ENCODE results near the gene VAV2.
A peak's percentile ranks its signal among the peaks of the same experiment; 100 is the strongest.

VAV2 gene

DNA sequence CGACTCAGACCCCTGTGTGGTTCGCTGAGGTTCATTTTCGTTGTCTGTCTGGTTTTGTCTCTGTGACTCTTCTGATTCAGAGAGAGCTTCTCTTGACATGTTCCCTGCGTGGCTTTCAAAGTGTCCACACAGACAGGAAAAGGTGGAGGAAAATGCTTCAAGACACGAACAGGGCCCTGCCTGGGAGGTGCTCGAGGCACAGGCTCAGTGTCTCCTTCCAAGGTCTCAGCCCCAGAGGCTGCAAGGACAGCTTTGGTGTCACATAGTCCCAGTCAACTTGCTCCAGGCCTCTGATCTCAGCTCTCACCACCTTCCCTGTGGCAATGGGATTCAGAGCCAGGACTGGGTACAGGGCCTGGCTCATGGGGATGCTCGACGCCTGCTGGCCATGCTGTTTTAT, 202.3 kb downstream of the VAV2 start:
- Histone ChIP-seq H4K8ac (ENCODE audit: low read depth, low read length) (no peak overlapping the region), H3K27ac (replicated peaks; ENCODE audit: low read length) (no peak overlapping the region), H3K79me1 (ENCODE audit: low read depth, low read length) (peaks cover 4% of the 10 kb centered on the region), H3K9me3 (replicated peaks in 1 of 2; ENCODE audit: control insufficient read depth in 2 of 2, insufficient read depth in 1 of 2, low read depth in 1 of 2, low read length in 2 of 2) (no peaks in the 10 kb centered on the region), H3K4me1 (ENCODE audit: control insufficient read depth in 2 of 2, insufficient read depth in 1 of 2, low read depth in 1 of 2, low read length in 2 of 2) (peaks cover 7 to 8% of the 10 kb centered on the region in 2 donors), H4K91ac (ENCODE audit: low read depth, low read length, poor library complexity) (no peak overlapping the region), H3K4ac (ENCODE audit: low read length) (no peak overlapping the region), H2BK12ac (ENCODE audit: low read length) (no peak overlapping the region), H3K4me3 (ENCODE audit: low read length in 2 of 2) (no peak overlapping the region), H2AK5ac (ENCODE audit: low read depth, low read length) (no peak overlapping the region), H2BK120ac (ENCODE audit: low read depth, low read length) (no peak overlapping the region), H2BK15ac (ENCODE audit: low read length) (no peak overlapping the region), H3K18ac (ENCODE audit: low read length) (no peak overlapping the region), H3K9ac (ENCODE audit: low read depth, low read length, poor library complexity) (no peak overlapping the region), H2BK5ac (ENCODE audit: low read length) (no peak overlapping the region), H3K27me3 (ENCODE audit: control insufficient read depth in 3 of 3, insufficient read depth in 3 of 3, low read depth in 1 of 3, low read length in 3 of 3) (no peaks in the 10 kb centered on the region), H2AFZ (ENCODE audit: low read length) (no peak overlapping the region), H3K23ac (ENCODE audit: low read depth, low read length, poor library complexity) (no peak overlapping the region), H3K36me3 (replicated peaks in 1 of 2; ENCODE audit: control insufficient read depth in 2 of 2, insufficient read depth in 2 of 2, low read length in 2 of 2) (peaks cover 26 to 92% of the 10 kb centered on the region in 2 donors), H3K14ac (ENCODE audit: low read length) (no peak overlapping the region), H3K4me2 (ENCODE audit: insufficient read depth, low read length, poor library complexity, severe bottlenecking) (no peak overlapping the region)
- no CpG with 5 or more reads among the region's 8 CpGs for WGBS, 2 donors (ENCODE audit: extremely low coverage in 2 of 2, insufficient read length in 2 of 2, insufficient replicate concordance in 1 of 2)
- no peak for DNase-seq (ENCODE audit: low spot score)

DNA sequence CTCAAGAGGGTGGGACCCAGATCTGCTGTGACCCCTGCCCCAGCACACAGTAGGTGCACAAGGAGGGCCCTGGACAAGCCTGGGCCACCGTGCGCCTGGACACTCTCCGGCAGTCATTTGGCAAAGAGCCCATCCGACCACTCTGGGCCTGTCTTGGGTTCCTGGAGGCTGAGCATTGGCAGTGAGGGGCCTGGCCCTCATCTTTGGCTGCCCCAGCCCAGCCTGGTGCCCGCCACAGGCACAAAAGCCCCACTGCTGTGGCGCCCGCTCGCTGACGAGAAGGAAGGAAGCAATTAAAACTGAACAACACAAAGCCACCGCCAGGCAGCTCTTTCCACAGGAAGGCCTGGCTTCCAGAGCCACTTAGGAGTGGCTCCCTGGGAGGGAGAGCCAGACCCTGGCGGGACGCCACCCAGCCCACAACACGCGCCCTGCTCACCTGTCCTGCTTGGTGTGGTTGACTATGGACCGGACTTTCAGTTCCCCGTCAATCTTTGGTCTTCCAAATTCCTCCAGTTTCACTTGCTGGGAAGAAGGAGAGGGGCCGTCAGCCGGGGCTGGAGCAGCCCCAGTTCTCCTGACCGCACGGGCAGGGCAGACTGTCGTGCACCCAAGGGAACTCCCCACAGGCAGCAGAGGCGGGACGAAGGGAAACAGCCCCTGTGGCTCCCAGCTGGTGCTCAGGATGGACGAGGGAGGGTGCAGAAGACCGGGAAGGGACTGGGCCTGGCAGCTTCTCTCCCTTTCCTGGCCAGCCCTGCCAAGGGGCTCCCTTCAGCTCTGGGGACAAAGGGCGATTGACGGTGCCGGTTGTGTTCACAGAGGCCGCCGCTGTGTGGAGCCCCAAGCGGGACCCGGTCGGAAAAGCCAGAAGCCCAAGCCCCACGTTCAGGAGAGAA, 203.1 kb downstream of the VAV2 start:
- peaks cover 24 to 92% of the 10 kb centered on the region in 2 donors for H3K36me3 ChIP-seq (replicated peaks in 1 of 2; ENCODE audit: control insufficient read depth in 2 of 2, insufficient read depth in 2 of 2, low read length in 2 of 2)
- no peaks in the 10 kb centered on the region for H3K9me3 ChIP-seq (replicated peaks in 1 of 2; ENCODE audit: control insufficient read depth in 2 of 2, insufficient read depth in 1 of 2, low read depth in 1 of 2, low read length in 2 of 2)
- no peak overlapping the region for H3K27ac ChIP-seq (replicated peaks; ENCODE audit: low read length)
- H2BK15ac ChIP-seq (ENCODE audit: low read length), result no peak overlapping the region
- DNase-seq (ENCODE audit: low spot score), result no peak
- WGBS, 2 donors (ENCODE audit: extremely low coverage in 2 of 2, insufficient read length in 2 of 2, insufficient replicate concordance in 1 of 2), result no CpG with 5 or more reads among the region's 34 CpGs
- H3K14ac ChIP-seq (ENCODE audit: low read length), result no peak overlapping the region
- peak overlapping the region; percentile 39 for H2BK5ac ChIP-seq (ENCODE audit: low read length)
- H4K8ac ChIP-seq (ENCODE audit: low read depth, low read length), result peak overlapping the region; percentile 43
- no peak overlapping the region for H4K91ac ChIP-seq (ENCODE audit: low read depth, low read length, poor library complexity)
- H3K4ac ChIP-seq (ENCODE audit: low read length), result no peak overlapping the region
- no peaks in the 10 kb centered on the region for H3K27me3 ChIP-seq (ENCODE audit: control insufficient read depth in 3 of 3, insufficient read depth in 3 of 3, low read depth in 1 of 3, low read length in 3 of 3)
- peaks cover 4% of the 10 kb centered on the region for H3K79me1 ChIP-seq (ENCODE audit: low read depth, low read length)
- H2BK12ac ChIP-seq (ENCODE audit: low read length), result no peak overlapping the region
- H3K4me2 ChIP-seq (ENCODE audit: insufficient read depth, low read length, poor library complexity, severe bottlenecking), result no peak overlapping the region
- H2BK120ac ChIP-seq (ENCODE audit: low read depth, low read length), result no peak overlapping the region
- no peak overlapping the region for H3K4me3 ChIP-seq (ENCODE audit: low read length in 2 of 2)
- no peak overlapping the region for H3K9ac ChIP-seq (ENCODE audit: low read depth, low read length, poor library complexity)
- no peak overlapping the region for H2AFZ ChIP-seq (ENCODE audit: low read length)
- peak overlapping the region; percentile 38 for H3K18ac ChIP-seq (ENCODE audit: low read length)
- H3K4me1 ChIP-seq (ENCODE audit: control insufficient read depth in 2 of 2, insufficient read depth in 1 of 2, low read depth in 1 of 2, low read length in 2 of 2), result peaks cover 6 to 8% of the 10 kb centered on the region in 2 donors
- H2AK5ac ChIP-seq (ENCODE audit: low read depth, low read length), result no peak overlapping the region
- H3K23ac ChIP-seq (ENCODE audit: low read depth, low read length, poor library complexity), result peak overlapping the region; percentile 20

DNA sequence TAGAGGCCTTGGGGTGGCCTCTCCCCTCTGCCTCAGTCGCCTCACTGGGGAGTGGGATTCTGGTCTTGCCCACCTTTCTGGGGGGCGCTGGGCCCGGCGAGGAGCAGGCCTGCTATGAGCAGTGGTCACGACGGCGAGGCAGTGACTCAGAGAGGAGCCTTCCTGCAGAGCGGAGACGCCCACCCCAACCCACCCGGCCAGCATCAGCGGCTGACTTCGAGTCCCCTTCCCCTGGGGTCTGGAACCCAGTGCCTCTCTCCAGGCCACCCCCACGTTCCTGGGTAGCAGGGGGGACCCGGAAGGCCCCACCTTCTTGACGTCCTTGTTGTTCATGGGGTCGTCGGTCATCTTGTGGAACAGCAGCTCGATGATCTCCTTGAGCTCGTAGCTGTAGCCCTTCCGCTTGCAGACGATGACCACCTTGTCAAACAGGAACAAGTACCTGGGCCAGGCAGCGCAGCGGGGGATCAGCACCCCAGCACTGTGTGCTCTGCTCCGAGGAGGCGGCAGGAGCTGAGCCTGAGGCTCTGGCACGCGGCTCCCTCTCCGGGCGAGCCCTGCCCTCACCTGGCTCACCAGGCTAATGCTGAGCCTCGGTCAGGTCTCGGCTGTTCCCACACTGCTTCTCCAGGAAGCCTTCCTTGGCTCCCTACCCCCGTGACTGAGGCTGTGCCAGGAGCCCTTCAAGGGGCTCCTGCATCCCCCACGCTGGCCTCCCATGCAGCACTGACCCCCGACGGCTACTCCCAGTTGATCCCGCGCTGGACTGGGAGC, 203.9 kb downstream of the VAV2 start:
- peak overlapping the region; percentile 28 for H3K18ac ChIP-seq (ENCODE audit: low read length)
- H3K23ac ChIP-seq (ENCODE audit: low read depth, low read length, poor library complexity), result no peak overlapping the region
- peak overlapping the region; percentile 74 for H2AK5ac ChIP-seq (ENCODE audit: low read depth, low read length)
- no peak overlapping the region for H3K4ac ChIP-seq (ENCODE audit: low read length)
- peaks cover 5% of the 10 kb centered on the region in 2 donors for H3K4me1 ChIP-seq (ENCODE audit: control insufficient read depth in 2 of 2, insufficient read depth in 1 of 2, low read depth in 1 of 2, low read length in 2 of 2)
- no peak overlapping the region for H2BK120ac ChIP-seq (ENCODE audit: low read depth, low read length)
- H3K27me3 ChIP-seq (ENCODE audit: control insufficient read depth in 3 of 3, insufficient read depth in 3 of 3, low read depth in 1 of 3, low read length in 3 of 3), result no peaks in the 10 kb centered on the region
- no CpG with 5 or more reads among the region's 37 CpGs for WGBS, 2 donors (ENCODE audit: extremely low coverage in 2 of 2, insufficient read length in 2 of 2, insufficient replicate concordance in 1 of 2)
- H3K4me2 ChIP-seq (ENCODE audit: insufficient read depth, low read length, poor library complexity, severe bottlenecking), result no peak overlapping the region
- peak overlapping the region; percentile 21 for H3K9ac ChIP-seq (ENCODE audit: low read depth, low read length, poor library complexity)
- H3K9me3 ChIP-seq (replicated peaks in 1 of 2; ENCODE audit: control insufficient read depth in 2 of 2, insufficient read depth in 1 of 2, low read depth in 1 of 2, low read length in 2 of 2), result no peaks in the 10 kb centered on the region
- no peak overlapping the region for H4K91ac ChIP-seq (ENCODE audit: low read depth, low read length, poor library complexity)
- peaks cover 26 to 92% of the 10 kb centered on the region in 2 donors for H3K36me3 ChIP-seq (replicated peaks in 1 of 2; ENCODE audit: control insufficient read depth in 2 of 2, insufficient read depth in 2 of 2, low read length in 2 of 2)
- H4K8ac ChIP-seq (ENCODE audit: low read depth, low read length), result no peak overlapping the region
- no peak overlapping the region for H3K27ac ChIP-seq (replicated peaks; ENCODE audit: low read length)
- H2AFZ ChIP-seq (ENCODE audit: low read length), result no peak overlapping the region
- peaks cover 4% of the 10 kb centered on the region for H3K79me1 ChIP-seq (ENCODE audit: low read depth, low read length)
- peak overlapping the region; percentile 75 for H2BK5ac ChIP-seq (ENCODE audit: low read length)
- no peak overlapping the region for H3K14ac ChIP-seq (ENCODE audit: low read length)
- no peak overlapping the region for H2BK15ac ChIP-seq (ENCODE audit: low read length)
- DNase-seq (ENCODE audit: low spot score), result no peak
- H3K4me3 ChIP-seq (ENCODE audit: low read length in 2 of 2), result no peak overlapping the region
- peak overlapping the region; percentile 30 for H2BK12ac ChIP-seq (ENCODE audit: low read length)

DNA sequence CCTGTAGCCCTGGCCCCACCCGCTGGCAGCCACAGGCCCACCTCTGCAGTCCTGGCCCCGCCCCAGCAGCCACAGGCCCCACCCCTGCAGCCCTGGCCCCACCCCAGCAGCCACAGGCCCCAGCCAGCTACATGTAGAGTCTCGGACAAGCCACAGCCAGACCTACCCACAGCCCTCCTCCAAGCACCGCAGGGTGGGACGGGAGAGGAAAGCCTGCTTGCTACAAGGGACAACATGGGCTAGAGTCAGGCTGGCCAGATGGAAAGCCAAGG, 204.4 kb downstream of the VAV2 start:
- Histone ChIP-seq H2AFZ (ENCODE audit: low read length) (no peak overlapping the region), H2BK15ac (ENCODE audit: low read length) (no peak overlapping the region)
- no CpG with 5 or more reads among the region's 5 CpGs for WGBS, 2 donors (ENCODE audit: extremely low coverage in 2 of 2, insufficient read length in 2 of 2, insufficient replicate concordance in 1 of 2)

More for the DNA sequence above, 204.4 kb downstream of the VAV2 start:
- H2BK12ac ChIP-seq (ENCODE audit: low read length), result peak overlapping the region; percentile 30
- H3K23ac ChIP-seq (ENCODE audit: low read depth, low read length, poor library complexity), result no peak overlapping the region
- H3K9me3 ChIP-seq (replicated peaks in 1 of 2; ENCODE audit: control insufficient read depth in 2 of 2, insufficient read depth in 1 of 2, low read depth in 1 of 2, low read length in 2 of 2), result no peaks in the 10 kb centered on the region
- H3K27ac ChIP-seq (replicated peaks; ENCODE audit: low read length), result no peak overlapping the region
- H3K4me1 ChIP-seq (ENCODE audit: control insufficient read depth in 2 of 2, insufficient read depth in 1 of 2, low read depth in 1 of 2, low read length in 2 of 2), result peaks cover under 1 to 4% of the 10 kb centered on the region in 2 donors
- H2BK120ac ChIP-seq (ENCODE audit: low read depth, low read length), result no peak overlapping the region
- H3K4ac ChIP-seq (ENCODE audit: low read length), result no peak overlapping the region
- no peak overlapping the region for H4K8ac ChIP-seq (ENCODE audit: low read depth, low read length)
- H2AK5ac ChIP-seq (ENCODE audit: low read depth, low read length), result peak overlapping the region; percentile 74
- H3K79me1 ChIP-seq (ENCODE audit: low read depth, low read length), result peaks cover 4% of the 10 kb centered on the region
- H3K4me3 ChIP-seq (ENCODE audit: low read length in 2 of 2), result no peak overlapping the region
- peak overlapping the region; percentile 75 for H2BK5ac ChIP-seq (ENCODE audit: low read length)
- H3K4me2 ChIP-seq (ENCODE audit: insufficient read depth, low read length, poor library complexity, severe bottlenecking), result no peak overlapping the region
- no peak overlapping the region for H3K9ac ChIP-seq (ENCODE audit: low read depth, low read length, poor library complexity)
- H3K27me3 ChIP-seq (ENCODE audit: control insufficient read depth in 3 of 3, insufficient read depth in 3 of 3, low read depth in 1 of 3, low read length in 3 of 3), result no peaks in the 10 kb centered on the region
- H4K91ac ChIP-seq (ENCODE audit: low read depth, low read length, poor library complexity), result no peak overlapping the region
- DNase-seq (ENCODE audit: low spot score), result no peak
- peaks cover 29 to 93% of the 10 kb centered on the region in 2 donors for H3K36me3 ChIP-seq (replicated peaks in 1 of 2; ENCODE audit: control insufficient read depth in 2 of 2, insufficient read depth in 2 of 2, low read length in 2 of 2)
- peak overlapping the region; percentile 28 for H3K18ac ChIP-seq (ENCODE audit: low read length)
- no peak overlapping the region for H3K14ac ChIP-seq (ENCODE audit: low read length)

Data from neuronal stem cell (in vitro differentiated cells).